ENCODE measurements around the gene FAM180B. TPM values are rescaled to one million over a fixed set of nuclear protein-coding genes. Genes with fewer than 3 reads are reported as not detected.
"Not testable (repeated sequence)": the region's sequence is repeated elsewhere in the genome, so short reads cannot be mapped to it uniquely, and the experiment has no call there.

The FAM180B gene
- total RNA-seq, 4 donors from 2014 or later, result 0.72 to 2.3 (median 1.7) TPM; not detected in 1

DNA sequence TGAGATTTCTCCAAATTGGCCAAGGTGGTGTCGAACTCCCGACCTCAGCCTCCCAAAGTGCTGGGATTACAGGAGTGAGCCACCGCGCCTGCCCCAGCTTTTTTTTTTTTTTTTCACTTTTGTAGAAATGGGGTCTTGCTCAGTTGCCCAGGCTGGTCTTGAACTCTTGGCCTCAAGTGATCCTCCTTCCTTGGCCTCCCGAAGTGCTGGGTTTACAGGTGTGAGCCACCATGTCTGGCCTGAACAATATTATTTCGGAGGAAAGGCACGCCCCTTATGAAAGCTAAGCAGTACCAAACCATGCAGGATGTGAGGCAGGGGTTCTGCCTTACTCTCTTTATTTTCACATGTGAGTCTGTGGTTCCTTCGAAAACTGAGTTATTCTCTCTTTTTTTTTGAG is 39.8 kb downstream of the FAM180B start:
- Histone ChIP-seq H3K9me3 (no peaks in the 10 kb centered on the region), H3K27me3 (no peaks in the 10 kb centered on the region), H3K36me3 (peaks cover 95% of the 10 kb centered on the region), H3K27ac (no peak overlapping the region), H3K4me3 (no peak overlapping the region), H3K4me1 (no peaks in the 10 kb centered on the region)
- no peak for DNase-seq (ENCODE audit: low spot score in 2 of 2)
- no peak for TF ChIP-seq POLR2A (IDR thresholded peaks at IDR 0.05)
- no peak for TF ChIP-seq EP300 (IDR thresholded peaks at IDR 0.05)
- TF ChIP-seq POLR2AphosphoS5 (IDR thresholded peaks at IDR 0.05), result no peak
- no peak for TF ChIP-seq CTCF (IDR thresholded peaks at IDR 0.05)
- WGBS, result 97% methylated on average over 8 of the region's 8 CpGs

DNA sequence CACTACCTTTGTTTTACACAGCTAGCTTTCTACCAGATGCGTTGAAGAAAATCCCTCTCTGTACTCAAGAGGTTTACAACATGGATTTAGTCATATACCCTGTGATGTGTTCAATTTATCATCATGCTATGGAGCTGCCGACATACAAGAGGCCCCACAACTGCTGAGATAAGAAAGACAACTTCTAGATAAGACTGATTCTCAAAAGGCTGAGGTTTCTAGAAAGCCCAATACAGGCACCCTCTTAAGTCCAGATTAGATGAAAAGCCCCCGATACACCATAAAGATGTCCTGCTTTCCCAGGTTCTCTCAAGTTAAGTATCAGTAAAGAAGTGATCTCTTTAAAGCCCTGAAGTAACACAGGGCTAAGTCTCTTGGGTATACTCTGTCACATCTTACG is 41.5 kb downstream of the FAM180B start:
- Histone ChIP-seq H3K4me3 (no peak overlapping the region), H3K9me3 (no peaks in the 10 kb centered on the region), H3K27me3 (no peaks in the 10 kb centered on the region), H3K4me1 (no peaks in the 10 kb centered on the region), H3K27ac (no peak overlapping the region), H3K36me3 (peaks cover 93% of the 10 kb centered on the region)
- TF ChIP-seq POLR2A (IDR thresholded peaks at IDR 0.05) (no peak), CTCF (IDR thresholded peaks at IDR 0.05) (no peak), POLR2AphosphoS5 (IDR thresholded peaks at IDR 0.05) (no peak), EP300 (IDR thresholded peaks at IDR 0.05) (no peak)
- WGBS, result 82% methylated on average over 4 of the region's 4 CpGs
- DNase-seq (ENCODE audit: low spot score in 2 of 2), result no peak

DNA sequence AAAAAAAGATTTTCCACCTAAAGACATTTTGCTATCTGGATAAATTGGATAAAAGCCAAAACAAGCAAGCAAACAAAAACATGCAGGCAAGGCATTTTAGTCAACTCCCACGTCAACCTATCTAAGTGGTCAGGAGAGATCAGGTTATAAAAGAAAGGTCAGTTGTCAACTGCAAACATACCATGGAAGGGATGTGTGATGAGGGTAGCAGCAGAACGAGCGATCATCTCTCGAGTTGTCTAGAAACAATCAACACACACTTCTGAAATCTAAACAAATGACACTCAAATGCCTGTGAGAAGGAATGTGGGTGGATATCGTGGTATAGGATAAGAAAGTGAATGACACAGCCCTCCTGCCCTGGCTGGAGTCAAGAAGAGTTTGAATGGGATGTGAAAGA is 45.0 kb downstream of the FAM180B start:
- TF ChIP-seq POLR2AphosphoS5 (IDR thresholded peaks at IDR 0.05) (no peak), CTCF (IDR thresholded peaks at IDR 0.05) (no peak), EP300 (IDR thresholded peaks at IDR 0.05) (no peak), POLR2A (IDR thresholded peaks at IDR 0.05) (no peak)
- Histone ChIP-seq H3K27me3 (no peaks in the 10 kb centered on the region), H3K27ac (no peak overlapping the region), H3K9me3 (no peaks in the 10 kb centered on the region), H3K4me1 (no peaks in the 10 kb centered on the region), H3K36me3 (peaks cover 95% of the 10 kb centered on the region), H3K4me3 (no peak overlapping the region)
- 84% methylated on average over 5 of the region's 5 CpGs for WGBS
- no peak for DNase-seq (ENCODE audit: low spot score in 2 of 2)

DNA sequence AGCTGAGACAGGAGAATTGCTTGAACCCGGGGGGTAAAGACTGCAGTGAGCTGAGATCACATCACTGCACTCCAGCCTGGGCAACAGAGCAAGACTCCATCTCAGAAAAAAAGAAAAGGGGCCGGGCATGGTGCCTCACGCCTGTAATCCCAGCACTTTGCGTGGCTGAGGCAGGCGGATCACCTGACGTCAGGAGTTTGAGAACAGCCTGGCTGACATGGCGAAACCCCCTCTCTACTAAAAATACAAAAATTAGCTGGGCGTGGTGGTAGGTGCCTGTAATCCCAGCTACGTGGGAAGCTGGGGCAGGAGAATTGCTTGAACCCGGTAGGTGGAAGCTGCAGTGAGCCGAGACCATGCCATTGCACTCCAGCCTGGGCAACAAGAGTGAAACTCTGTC is 49.9 kb downstream of the FAM180B start:
- WGBS, result 94% methylated on average over 11 of the region's 11 CpGs
- not testable (repeated sequence) for H3K9me3 ChIP-seq; H3K27me3 ChIP-seq; H3K27ac ChIP-seq; DNase-seq (ENCODE audit: low spot score in 2 of 2); H3K4me3 ChIP-seq
- Histone ChIP-seq H3K36me3 (peaks cover 69% of the 10 kb centered on the region), H3K4me1 (peaks cover 11% of the 10 kb centered on the region)

Other genes with a start within 250 kb of the FAM180B start
- gene MYBPC3, start 234.0 kb upstream of the FAM180B start, total RNA-seq, result under 1 TPM in 2 of 4 donors, not detected in 2; 0.21 to 0.57 TPM
- gene SPI1, start 208.1 kb upstream of the FAM180B start, total RNA-seq, result 10 to 100 TPM in 2 of 4 donors, 1 to 10 TPM in 2; 4.7 to 13.4 (median 9.8) TPM
- gene SLC39A13, start 178.1 kb upstream of the FAM180B start, total RNA-seq, result 10 to 100 TPM; 45.5 to 53.8 (median 52.3) TPM
- 100 to 1,000 TPM in 3 of 4 donors, 10 to 100 TPM in 1; 52.5 to 124 (median 103) TPM for gene PSMC3, start 160.2 kb upstream of the FAM180B start, total RNA-seq
- 1 to 10 TPM in 2 of 4 donors, under 1 TPM in 1, not detected in 1; 0.59 to 4.6 (median 1.0) TPM for gene RAPSN, start 137.5 kb upstream of the FAM180B start, total RNA-seq
- gene CELF1, start 33.5 kb upstream of the FAM180B start, total RNA-seq, result 100 to 1,000 TPM in 2 of 4 donors, 10 to 100 TPM in 2; 90.3 to 210 (median 101) TPM
- 10 to 100 TPM; 63.2 to 81.4 (median 71.6) TPM for gene PTPMT1, start 21.1 kb upstream of the FAM180B start, total RNA-seq
- gene KBTBD4, start 7.7 kb upstream of the FAM180B start, total RNA-seq, result 10 to 100 TPM; 18.4 to 32.2 (median 21.2) TPM
- 10 to 100 TPM; 41.3 to 79.5 (median 62.5) TPM for gene NDUFS3, start 7.6 kb upstream of the FAM180B start, total RNA-seq
- gene C1QTNF4, start 7.7 kb downstream of the FAM180B start, total RNA-seq, result 1 to 10 TPM in 2 of 4 donors, under 1 TPM in 2; 0.76 to 1.9 (median 1.4) TPM
- gene MTCH2, start 55.9 kb downstream of the FAM180B start, total RNA-seq, result 10 to 100 TPM; 31.1 to 60.9 (median 51.2) TPM
- gene AGBL2, start 128.7 kb downstream of the FAM180B start, total RNA-seq, result under 1 TPM in 2 of 4 donors, not detected in 2; 0.29 to 0.89 TPM
- 100 to 1,000 TPM in 3 of 4 donors, 10 to 100 TPM in 1; 99.3 to 397 (median 143) TPM for gene FNBP4, start 180.7 kb downstream of the FAM180B start, total RNA-seq